ENCODE results near the gene ALKBH5.

The ALKBH5 gene

DNA sequence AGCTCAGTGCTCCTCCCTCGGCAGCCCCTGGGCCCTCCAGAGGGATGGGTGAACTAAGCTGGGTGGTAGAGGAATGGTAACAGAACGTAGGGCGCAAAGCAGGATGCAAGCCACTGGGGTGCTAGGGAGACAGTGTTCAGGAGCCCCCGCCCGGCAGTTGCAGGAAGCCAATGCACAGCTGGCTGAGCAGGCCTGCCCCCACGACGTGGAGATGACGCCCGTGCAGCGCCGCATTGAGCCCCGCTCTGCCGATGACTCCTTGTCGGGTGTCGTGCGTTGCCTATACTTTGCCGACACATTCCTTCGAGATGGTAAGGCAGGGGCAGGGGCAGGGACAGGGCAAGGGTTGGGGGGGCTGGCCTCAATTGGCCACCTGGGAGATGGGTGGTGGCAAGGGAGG is 54.7 kb downstream of the ALKBH5 start:
- no peak for DNase-seq (ENCODE audit: extremely low read depth in 1 of 2, low read depth in 1 of 2)

DNA sequence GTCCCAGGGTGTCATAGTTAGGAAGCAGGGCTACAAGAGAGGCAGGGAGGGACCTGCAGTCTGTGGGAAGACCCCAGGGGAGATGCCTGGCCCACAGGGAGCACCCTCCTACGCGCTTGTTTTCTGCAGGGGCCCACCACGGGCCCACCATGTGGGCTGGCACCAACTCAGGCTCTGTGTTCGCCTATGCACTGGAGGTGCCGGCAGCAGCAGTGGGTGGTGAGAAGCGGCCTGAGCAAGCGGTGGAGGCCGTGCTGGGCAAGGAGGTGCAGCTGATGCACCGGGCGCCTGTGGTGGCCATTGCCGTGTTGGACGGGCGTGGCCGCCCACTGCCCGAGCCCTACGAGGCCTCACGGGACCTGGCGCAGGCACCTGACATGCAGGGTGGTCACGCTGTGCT is 56.8 kb downstream of the ALKBH5 start:
- DNase-seq (ENCODE audit: extremely low read depth in 1 of 2, low read depth in 1 of 2): no peak

DNA sequence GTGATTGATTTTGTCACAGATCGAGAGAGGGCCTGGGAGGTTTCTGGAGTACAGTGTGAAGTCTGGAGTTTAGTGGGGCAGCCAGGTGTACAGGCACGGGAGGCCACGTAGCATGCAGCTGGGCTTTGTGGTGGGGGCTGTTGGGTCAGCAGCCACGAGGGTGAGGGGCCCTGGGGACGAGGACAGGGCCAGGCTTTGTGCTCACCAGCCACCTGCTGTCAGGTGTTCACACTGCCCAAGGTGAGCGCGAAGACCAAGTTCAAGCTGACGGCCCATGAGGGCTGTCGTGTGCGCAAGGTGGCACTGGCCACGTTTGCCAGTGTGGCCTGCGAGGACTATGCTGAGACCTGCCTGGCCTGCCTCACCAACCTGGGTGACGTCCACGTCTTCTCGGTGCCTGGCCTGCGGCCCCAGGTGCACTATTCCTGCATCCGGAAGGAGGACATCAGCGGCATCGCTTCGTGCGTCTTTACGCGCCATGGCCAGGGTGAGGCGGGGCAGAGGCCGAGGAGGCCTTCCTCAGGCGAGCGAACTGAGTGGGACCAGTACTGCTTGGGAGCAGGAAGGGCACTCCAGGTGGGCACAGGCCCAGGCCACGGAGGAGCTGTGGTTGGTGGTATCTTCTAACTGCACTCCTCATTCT is 57.7 kb downstream of the ALKBH5 start:
- no peak for DNase-seq (ENCODE audit: extremely low read depth in 1 of 2, low read depth in 1 of 2)

DNA sequence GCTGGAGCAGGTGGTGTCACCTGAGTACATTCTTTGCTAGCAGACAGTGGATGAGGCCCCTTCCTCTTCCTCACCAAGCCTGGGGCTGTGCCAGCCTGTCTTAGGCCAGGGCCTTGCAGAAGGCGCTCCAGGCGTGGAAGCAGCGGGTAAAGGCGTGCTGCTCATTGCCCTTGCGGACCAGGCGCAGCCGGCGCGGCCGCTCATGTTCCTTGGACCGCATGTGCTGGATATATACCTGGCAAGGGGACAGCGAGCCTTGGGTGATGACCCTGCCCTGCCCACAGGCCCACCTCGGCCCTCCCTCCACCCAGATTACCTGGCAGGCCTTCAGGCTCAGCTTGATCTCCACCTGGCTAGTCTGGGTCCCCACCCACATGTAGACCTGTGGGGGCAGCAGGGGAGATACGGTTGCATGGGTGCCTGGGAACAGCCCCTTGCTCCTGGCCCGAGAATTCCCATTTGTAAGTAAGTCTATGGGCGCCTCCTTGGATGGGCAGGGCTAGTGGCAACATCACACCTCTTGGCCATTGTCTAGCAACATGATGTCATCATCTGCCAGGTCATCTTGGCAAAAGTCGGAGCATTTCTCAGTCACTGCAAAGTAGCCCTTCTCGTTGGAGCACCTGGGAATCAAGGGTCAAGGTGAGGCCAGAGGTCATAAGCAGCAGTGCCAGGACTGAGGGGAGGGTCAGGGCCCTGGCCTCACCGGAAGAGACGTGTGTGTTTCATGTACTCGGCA is 61.6 kb downstream of the ALKBH5 start:
- no peak for DNase-seq (ENCODE audit: extremely low read depth in 1 of 2, low read depth in 1 of 2)

DNA sequence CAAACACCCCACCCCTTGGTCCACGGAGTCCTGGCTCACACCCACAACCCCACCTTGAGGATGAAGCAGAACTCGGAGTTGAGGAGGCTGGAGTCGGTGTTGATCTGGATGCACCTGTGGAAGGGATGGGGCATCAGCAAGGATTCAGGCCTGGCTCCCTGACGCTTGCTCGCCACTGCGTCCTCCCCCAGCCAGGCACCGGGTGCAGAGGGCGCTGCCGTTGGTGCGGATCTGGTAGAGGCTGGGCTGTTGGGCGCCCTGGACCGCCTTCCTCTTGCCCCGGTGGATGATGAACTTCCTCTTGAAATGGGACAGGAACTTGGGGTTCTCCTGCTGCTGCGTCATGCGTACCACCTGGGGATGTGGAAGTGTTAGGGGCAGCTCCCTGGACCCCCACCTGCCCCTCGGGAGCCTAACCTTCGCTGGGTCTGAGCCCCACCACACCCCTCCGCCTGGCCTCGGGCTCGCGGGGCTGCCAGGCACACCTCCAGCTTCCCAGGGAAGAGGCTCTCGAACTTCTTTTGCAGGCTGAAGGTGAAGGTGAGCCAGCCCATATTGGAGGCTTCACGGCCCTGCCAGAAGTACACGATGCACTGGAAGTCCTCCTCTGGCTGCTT is 62.6 kb downstream of the ALKBH5 start:
- DNase-seq (ENCODE audit: extremely low read depth in 1 of 2, low read depth in 1 of 2): no peak

DNA sequence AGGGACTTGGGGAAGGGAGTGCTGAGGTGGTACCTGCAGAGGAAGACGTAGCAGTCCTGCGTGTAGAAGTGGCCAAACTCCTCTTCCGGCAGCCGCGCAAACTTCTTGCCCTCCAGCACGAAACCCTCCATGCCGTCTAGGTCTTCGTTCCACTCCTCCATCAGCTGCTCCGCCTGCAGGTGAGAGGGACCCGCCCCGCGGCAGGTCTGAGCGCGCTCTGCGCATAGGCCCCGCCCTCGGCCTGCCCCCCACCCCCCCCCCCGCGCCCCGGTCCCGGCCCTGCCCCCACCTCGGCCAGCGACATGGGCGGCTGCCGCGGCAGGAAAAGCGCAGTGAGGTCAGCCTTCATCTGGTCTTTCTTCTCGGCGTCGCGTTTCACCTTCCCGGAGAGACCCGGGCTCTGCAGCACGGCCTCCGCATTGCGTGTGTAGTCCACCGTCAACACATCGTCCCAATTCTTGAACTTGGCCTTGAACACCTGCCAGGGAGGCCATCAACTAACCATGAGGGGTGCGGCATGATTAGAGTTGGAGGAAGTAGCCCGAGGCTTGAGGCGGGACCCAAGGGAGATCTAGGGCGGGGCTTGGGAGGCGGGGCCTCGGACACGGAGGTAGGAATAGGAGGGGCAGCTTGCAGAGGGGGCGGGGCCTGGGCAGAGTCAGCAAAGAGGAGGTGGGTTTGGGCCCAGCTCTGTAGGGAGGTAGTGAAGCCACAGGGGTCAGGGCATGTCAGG is 63.4 kb downstream of the ALKBH5 start:
- DNase-seq (ENCODE audit: extremely low read depth in 1 of 2, low read depth in 1 of 2): peak in 1 of 2 donors; percentile 53

DNA sequence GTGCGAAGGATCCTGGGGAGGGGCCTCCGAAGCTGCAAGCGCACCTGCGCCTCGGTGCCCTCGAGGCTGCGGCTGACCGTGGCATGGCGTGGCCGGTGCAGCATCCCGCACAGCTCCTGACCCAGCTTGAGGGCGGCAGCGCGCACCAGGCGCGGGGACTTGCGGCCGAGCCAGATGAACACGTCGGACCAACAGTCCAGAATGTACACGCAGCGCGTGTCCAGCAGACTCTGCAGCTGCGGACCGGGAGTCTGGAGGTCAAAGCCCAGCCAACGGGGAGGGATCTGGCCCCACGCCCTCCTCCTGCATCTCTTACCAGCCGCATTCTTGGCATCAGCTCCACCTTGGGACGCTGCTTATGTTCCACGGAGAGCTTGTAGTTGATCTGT is 64.0 kb downstream of the ALKBH5 start:
- no peak for DNase-seq (ENCODE audit: extremely low read depth in 1 of 2, low read depth in 1 of 2)

DNA sequence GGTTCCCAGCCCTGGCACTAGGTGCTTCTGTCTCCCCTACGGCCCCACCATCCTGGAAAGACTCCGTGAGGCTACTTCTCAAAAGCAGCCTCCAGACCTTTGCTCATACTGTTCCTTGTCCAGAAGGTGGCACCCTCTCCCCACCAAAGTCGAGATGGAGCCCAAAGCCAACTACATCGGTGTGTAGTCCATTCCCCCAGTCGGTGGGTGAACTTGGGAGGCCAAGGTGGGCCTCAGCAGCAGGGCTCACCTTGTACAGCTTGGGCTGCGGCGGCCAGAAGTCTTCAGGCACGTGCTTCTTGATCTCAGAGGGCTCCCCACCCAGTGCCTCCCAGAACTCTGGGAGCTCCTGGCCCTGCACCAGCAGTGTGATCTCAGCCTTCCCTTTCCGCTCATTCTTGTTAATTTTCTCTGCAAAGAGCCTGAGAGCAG is 64.7 kb downstream of the ALKBH5 start:
- DNase-seq (ENCODE audit: extremely low read depth in 1 of 2, low read depth in 1 of 2): no peak

DNA sequence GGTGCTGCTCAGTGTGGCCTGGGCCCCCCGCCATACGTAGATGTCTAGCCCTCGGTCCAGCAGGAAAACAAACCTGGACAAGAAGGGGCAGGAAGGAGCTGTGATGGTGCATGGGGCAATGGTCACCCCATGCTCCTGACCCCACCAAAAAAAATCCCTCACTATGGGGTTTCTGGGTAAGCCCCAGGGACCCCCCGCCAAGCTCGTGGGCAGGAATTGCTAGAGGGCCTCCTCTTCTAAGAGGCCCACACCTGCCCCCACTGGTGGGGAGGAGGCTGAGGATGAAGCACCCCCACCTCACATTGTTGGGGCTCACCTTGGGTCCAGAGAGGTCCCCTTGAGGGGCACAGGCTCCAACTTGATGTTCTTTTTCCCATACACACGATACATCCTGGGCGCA is 65.2 kb downstream of the ALKBH5 start:
- no peak for DNase-seq (ENCODE audit: extremely low read depth in 1 of 2, low read depth in 1 of 2)

DNA sequence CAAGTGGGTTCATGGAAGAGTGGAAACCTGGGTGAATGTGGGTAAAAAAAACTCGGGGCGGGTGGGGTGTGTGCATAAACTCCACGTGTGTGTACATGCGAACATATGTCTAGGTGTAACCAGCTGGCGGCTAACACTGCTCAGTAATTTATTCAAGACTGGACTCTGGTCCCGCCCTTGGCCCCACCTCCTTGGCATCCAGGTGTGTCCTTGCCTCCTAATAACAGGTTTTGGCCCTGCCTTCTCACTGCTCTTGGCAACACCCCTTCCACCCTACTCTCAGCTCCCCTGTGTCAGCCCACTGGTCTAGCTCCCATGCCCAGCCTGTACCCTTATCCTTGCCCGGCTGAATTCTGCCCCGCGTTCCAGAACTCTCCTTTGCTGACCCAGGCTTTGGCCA is 66.6 kb downstream of the ALKBH5 start:
- no peak for DNase-seq (ENCODE audit: extremely low read depth in 1 of 2, low read depth in 1 of 2)

DNA sequence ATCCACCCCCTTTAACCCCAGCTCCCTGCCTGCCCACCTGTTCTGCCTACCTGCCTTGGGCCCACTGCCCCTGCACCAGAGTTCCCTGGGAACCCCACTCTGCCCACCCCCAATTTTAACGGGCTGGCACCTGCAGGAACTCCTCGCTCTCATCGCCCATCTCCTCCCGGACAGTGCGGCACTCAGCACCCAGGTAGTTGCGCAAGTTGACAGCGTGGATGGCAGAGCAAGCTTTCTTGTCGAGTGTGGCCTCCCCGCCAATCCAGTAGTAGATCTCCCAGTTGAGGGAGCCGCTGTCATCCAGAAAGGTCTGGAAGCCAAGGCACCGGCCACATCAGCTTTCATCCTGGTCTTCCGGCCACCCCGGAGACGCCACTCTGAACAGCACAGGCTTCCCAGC is 67.1 kb downstream of the ALKBH5 start:
- DNase-seq (ENCODE audit: extremely low read depth in 1 of 2, low read depth in 1 of 2): no peak

DNA sequence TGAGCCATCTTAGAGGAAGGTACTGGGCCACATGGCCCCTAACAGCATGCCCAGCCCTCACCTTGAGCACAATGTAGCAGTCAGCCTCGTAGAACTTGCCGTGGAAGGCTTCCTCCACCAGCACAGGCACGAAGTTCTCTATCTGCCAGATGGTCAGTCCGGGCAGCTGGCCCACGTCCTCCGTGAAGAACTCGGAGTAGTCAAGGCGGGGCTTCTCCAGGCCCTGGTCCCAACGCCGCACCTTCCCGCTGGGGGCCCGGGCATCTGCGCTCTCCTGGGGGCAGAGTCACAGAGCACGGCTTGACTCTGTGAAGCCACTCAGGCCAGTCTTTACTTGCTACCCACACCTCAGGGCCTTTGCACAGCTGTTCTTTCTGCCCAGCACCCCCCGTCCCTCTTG is 67.6 kb downstream of the ALKBH5 start:
- DNase-seq (ENCODE audit: extremely low read depth in 1 of 2, low read depth in 1 of 2): no peak

DNA sequence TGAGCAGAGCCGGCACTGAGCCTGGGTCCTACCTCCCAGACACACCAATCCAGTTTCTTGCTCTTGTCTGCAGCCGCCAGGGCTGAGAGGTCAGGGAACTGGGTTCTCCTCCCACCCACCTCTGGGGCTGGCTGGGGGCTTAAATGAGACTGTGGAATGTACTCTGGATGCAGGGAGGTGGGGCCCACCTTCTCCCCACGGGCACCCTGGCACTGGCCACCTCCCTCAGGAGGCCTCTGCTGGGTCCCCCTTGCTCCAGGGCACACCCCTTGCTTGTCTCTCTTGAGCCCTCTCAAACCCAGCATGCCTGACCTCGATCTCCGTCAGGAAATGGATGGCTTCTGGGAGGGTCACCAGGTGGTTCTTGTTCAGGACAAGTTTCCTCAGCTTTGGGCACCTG is 68.5 kb downstream of the ALKBH5 start:
- DNase-seq (ENCODE audit: extremely low read depth in 1 of 2, low read depth in 1 of 2): no peak

DNA sequence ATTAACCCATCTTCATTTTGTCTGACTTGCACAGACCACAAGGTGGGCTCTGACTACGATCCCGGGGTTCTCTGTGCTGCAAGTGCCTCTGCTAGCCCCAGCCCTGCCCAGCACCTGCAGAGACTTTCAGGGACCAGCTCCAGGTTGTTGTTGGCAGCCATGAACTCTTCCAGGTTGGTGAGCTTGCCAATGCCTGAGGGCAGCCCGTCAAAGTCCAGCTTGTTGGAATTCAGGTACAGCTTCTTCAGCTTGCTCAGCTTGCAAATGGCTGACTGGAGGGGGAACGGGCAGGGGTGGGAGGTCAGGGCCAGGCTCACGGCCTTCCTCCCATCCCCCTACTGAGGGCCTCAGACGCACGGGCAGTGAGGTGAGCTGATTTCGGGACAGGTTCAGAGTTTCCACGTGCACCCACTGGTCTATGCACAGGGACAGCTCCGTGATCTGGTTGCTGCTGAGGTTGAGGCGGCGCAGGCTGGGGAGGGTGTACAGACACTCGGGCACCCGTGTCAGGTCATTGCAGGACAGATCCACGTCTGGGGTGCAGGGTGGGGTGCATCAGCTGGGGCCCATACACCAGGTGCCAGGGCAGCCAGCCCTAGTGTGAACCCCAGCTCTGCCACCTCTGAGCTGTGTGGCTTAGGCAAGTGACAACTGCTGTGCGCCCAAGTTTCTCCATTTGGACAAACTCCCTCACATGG is 69.7 kb downstream of the ALKBH5 start:
- DNase-seq (ENCODE audit: extremely low read depth in 1 of 2, low read depth in 1 of 2): no peak

DNA sequence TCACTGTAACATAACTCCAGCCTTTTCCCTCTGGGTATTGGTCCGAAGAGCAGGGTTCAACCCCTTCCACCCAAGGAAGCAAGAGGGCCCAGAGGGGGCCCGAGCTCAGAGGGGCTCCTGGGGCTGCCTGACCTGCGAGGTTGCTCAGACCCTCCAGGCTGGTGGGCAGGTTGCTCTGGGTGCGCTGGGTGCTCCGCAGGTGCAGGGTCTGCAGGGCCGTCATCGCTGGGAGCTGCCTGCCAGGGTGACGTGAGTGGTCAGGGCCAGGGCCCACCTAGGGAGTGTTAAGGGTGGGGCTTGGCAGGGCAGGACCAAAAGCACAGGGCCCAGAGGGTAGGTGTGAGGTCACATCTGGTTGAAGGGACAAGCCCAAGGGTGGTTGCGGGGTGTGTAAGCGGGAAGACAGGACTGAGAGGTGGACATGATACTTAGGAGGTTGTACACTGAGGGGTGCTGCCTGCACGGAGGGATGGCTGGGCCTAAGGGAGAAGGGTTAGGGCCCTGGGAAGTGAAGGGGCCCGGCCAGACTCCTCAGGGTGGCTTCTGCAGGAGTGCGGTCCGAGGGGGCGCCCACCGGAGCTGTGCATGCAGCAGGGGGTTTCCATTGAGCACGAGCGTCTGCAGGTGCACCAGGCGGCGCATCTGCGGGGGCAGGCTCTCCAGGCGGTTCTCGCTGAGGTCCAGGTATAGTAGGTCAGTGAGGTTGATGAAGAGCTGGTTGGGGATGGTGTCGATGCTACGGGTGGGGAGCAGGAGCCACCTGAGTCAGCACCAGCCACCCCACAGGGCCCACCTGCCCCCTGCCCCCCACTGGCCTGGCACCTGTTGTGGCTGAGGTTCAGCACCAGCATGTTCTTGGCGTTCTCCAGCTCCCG is 70.6 kb downstream of the ALKBH5 start:
- no peak for DNase-seq (ENCODE audit: extremely low read depth in 1 of 2, low read depth in 1 of 2)

DNA sequence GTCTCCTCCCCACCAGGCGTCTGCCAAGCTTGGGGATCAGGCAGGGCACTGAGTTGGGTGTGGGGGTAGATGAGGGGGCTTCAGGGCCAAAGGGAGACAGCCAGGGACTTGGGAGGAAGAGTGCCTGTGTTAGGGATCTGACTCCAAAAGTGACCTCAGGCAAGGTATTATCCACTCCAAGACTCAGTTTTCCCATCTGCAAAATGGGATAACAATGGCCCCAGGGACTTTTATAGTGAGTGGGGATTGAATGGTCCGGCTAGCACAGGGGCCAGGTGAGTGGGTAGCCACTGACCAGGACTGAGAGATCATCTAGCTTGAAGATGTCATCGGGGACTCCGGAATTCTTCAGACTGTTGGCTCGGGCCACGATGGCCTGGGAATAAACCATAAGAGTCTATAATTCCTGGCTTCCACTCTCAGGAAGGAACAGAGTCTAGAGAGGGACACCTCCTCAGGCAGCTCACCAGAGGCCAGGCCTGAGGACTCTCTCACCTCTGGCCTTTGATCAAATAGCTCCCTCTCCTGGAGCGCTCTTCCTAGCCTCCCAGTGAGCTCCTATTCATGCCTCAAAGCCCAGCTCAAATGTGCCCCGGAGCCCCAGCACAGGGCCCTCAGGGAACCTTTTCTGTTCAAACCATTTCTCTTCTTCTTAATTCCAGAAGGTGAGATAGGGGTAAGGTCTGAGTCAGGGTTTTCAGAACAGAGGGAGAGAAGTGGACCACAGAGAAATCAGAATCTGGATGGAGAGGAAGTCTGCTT is 71.4 kb downstream of the ALKBH5 start:
- DNase-seq (ENCODE audit: extremely low read depth in 1 of 2, low read depth in 1 of 2): no peak

DNA sequence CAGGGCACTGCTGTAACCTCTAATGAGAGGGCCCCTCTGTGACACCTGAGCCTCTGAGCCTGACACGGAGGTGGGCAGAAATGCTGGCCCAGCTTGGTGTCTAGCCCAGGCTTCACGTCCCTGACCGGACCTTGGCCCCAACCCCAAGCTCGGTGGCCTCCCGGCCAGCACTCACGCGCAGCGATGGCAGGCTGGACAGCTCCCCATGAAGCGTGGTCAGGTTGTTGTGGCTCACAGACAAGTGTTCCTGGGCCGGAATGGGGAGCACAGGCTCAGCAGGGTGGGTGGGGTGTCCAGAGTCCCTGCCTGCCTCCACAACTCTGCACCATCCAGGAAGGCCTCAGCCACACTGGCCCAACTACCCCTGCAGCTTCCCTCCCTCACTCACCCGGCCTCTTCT is 72.7 kb downstream of the ALKBH5 start:
- no peak for DNase-seq (ENCODE audit: extremely low read depth in 1 of 2, low read depth in 1 of 2)

DNA sequence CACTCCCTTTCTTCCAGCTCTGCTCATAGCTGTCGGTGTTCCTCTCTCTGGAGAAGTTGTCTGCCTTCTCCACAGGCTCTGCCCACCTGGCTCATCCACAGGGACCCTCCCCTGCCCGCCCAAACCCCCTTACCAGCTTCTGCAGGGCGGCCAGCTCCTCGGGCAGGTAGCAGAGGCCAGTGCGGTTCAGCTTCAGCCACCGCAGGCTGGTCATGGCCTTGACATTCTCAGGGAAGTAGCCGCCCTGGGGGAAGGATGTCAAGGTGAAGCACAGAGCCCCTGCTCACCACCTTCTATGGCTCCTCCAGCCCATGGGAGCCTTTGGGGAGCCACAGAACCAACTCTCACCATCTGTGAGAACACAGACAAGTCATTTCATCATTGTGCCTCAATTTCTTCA is 73.1 kb downstream of the ALKBH5 start:
- no peak for DNase-seq (ENCODE audit: extremely low read depth in 1 of 2, low read depth in 1 of 2)

DNA sequence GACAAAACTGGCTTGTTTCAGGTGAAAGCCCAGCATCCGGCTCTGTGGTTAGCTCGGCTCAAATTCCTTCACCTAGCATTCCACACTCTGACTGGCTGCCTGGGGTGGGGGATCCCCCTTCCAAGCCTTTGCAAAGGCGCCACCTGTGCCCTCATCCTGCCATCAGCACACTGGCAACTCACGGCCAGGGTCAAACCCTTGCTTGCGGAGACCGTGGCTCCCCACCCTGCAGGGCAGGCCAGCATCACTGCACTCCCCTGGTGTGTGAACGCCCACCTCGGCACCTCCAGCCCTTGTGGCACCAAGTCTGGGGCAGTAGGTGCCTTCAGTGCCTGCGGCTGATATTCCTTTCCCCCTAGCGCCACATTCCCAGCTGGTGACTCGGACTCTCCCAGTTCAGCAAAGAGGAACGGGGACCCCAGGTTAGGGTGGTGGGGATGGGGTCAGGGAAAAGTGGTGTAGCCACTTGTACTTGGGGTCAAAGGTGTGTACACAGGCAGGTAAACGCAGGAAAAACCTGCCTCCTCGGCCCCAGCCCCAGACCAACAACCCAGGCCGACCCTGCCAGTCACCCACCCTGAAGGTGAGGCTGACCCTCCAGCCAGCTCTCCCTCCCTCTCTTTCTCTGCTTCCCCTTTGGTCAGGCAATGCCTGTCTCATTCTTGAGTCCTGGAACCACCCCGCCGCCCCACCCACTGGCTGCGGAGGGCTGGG is 73.8 kb downstream of the ALKBH5 start:
- DNase-seq (ENCODE audit: extremely low read depth in 1 of 2, low read depth in 1 of 2): no peak
